ENCODE results near the gene FUNDC1.

Gene FUNDC1

DNA sequence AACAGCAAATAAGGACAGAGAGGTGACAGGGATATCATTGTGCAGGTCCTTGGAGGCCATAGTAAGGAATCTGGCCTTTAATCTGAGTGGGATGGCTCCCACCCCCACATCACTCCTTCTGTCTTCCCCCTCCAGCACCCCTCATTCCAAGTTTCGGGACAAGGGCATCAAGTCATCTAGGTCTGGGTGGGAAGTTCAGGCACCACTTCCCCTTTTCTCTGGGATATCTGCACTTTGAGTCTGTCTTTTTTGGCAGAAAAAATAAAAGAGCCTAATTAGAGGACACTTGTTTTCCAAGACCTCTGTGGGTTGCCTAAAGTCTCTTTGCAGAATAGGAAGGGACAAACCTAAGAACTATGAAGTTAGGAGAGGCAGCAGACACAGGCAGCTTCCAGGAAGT lies 60.1 kb downstream of the FUNDC1 start:
- no peak for DNase-seq (ENCODE audit: low read depth in 4 of 4, low spot score in 1 of 4)

DNA sequence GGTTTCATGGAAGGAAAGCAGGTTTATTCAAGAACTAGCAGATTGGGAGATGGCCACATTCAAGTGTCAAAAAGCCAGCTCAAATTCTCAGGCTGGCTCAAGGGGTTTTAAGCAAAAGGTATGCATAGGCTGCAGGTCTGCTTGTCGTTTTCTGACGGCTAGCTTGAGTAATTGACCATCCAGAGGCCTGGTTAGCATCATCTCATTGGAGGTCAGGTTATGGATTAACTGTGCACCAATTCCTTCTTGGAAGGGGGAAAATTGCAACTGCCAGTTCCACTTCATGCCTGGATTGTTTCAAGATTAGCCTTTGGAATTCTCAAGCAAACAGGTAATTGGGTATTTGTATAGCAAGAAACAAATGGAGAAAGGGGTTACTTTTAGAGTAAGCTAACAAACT lies 62.1 kb downstream of the FUNDC1 start:
- DNase-seq (ENCODE audit: low read depth in 4 of 4, low spot score in 1 of 4), result no peak

DNA sequence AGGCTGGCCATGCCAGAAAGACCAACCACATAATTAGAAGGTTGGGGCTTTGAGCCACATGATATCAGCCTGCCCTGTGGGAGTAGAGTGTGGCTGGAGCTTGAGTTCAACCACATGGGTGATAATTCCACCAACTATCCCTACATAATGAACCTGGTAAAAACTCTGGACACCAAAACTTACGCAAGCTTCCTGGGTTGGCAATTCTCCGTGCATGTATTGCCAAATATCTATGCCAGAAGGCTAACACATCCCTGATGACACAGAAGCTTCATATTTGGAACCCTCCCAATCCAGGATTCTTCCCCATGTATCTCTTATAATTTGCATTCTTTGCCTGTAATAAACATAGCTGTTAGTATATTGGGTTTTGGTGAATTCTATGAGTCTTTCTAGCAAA lies 68.2 kb downstream of the FUNDC1 start:
- DNase-seq (ENCODE audit: low read depth in 4 of 4, low spot score in 1 of 4), result no peak

All from stimulated activated CD4-positive, alpha-beta T cell treated with anti-CD3 and anti-CD28 coated beads, Interleukin-1b, Interleukin-23, amount 100 ng/mL, for 24 hours (primary cell).